GM12872 (cell line): ENCODE measurements around the gene CATSPER1.

Experiments used
- CTCF ChIP-seq: IDR thresholded peaks from 3 replicates; pipeline ENCODE4 v1.5.1; 2011; ENCODE audit warnings: low read depth, mild to moderate bottlenecking, low read length, moderate library complexity; ENCODE audit not compliant: insufficient read depth

Gene CATSPER1

GRCh38 chr11:65968600-65969482 is 57.4 kb downstream of the CATSPER1 start:
- TF ChIP-seq CTCF = no peak

GRCh38 chr11:65967329-65967934 is 58.8 kb downstream of the CATSPER1 start:
- no peak for TF ChIP-seq CTCF
